Lower lobe of right lung (tissue), 2 donors: ENCODE data around the gene SENP1. TPM values are rescaled to one million over a fixed set of nuclear protein-coding genes. Genes with fewer than 3 reads are reported as not detected.

Experiments used
- ATAC-seq, 2 donors: fragments of 200-7000 bp; cut with Tn5 transposase; one replicate each; pipeline ENCODE4 v1.9.1; 2020 to 2022; ENCODE audit warnings: mild to moderate bottlenecking in 2 of 2, moderate library complexity in 2 of 2
- DNase-seq: peaks from one replicate; pipeline ENCODE4 v3.0.0-alpha.2; 2020
- H3K27ac ChIP-seq: fragments of 200-600 bp; one replicate; pipeline ENCODE4 v1.8.0; 2022
- H3K27me3 ChIP-seq: fragments of 200-600 bp; one replicate; pipeline ENCODE4 v1.8.0; 2022; ENCODE audit warnings: low read depth
- H3K36me3 ChIP-seq: fragments of 200-600 bp; one replicate; pipeline ENCODE4 v1.8.0; 2022; ENCODE audit warnings: mild to moderate bottlenecking
- H3K4me1 ChIP-seq: fragments of 200-600 bp; one replicate; pipeline ENCODE4 v1.8.0; 2022
- H3K4me3 ChIP-seq: fragments of 200-600 bp; one replicate; pipeline ENCODE4 v1.8.0; 2022; ENCODE audit warnings: mild to moderate bottlenecking
- H3K9me3 ChIP-seq: fragments of 200-600 bp; one replicate; pipeline ENCODE4 v1.8.0; 2022
- CTCF ChIP-seq: fragments of 200-600 bp; IDR thresholded peaks from one replicate; pipeline ENCODE4 v1.8.0; 2022; ENCODE audit warnings: antibody characterized with exemption, mild to moderate bottlenecking
- intact Hi-C: fragments of 100-400 bp; cut with DNase I; formaldehyde crosslinking; loops from one replicate; pipeline ENCODE4 v1.11.0; 2022
- total RNA-seq: library from RNA; stranded (reverse); fragmentation: NEBNext Ultra II Directional; extraction: Animal tissue kit (Norgen Biotek cat#: 25700); gene quantifications from one replicate; pipeline ENCODE4 v1.2.1, GENCODE V29; 2021
- donor health status: DM: no; HTN: yes; CAD: no; lungs with severe emphysema.

SENP1 gene
- total RNA-seq, 1 donor from 2014 or later = 17.2 TPM

GRCh38 chr12:48005001-48005749 lies 100.7 kb downstream of the SENP1 start:
- Histone ChIP-seq H3K4me1 (peaks cover 42% of the 10 kb centered on the region), H3K27me3 (peaks cover 71% of the 10 kb centered on the region), H3K27ac (no peak overlapping the region), H3K9me3 (no peaks in the 10 kb centered on the region), H3K36me3 (no peaks in the 10 kb centered on the region), H3K4me3 (no peak overlapping the region)
- ATAC-seq (no peak), DNase-seq (no peak)
- intact Hi-C loops = no loop called here
- no peak for TF ChIP-seq CTCF

- no peak within 1 kb of the TSS for H3K27ac ChIP-seq
- H3K36me3 ChIP-seq = no peaks in the 10 kb centered on the region
- DNase-seq (no peak), ATAC-seq (peak; percentile 12 to 15)
- peak within 1 kb of the TSS; percentile 43 for H3K4me3 ChIP-seq
- no peaks in the 10 kb centered on the region for H3K9me3 ChIP-seq
- H3K4me1 ChIP-seq = peaks cover 42% of the 10 kb centered on the region
- peaks cover 80% of the 10 kb centered on the region for H3K27me3 ChIP-seq
- no peak for TF ChIP-seq CTCF
- intact Hi-C loops = no loop called here
Observed at GRCh38 chr12:48004053-48004941, 101.6 kb downstream of the SENP1 start, which contains the start of gene COL2A1. Gene COL2A1 (minus strand): TSS chr12:48004476. CDS start chr12:48004321, 155 bp downstream.

GRCh38 chr12:48003226-48004052 lies 102.4 kb downstream of the SENP1 start:
- no peaks in the 10 kb centered on the region for H3K36me3 ChIP-seq
- DNase-seq = no peak

GRCh38 chr12:48002773-48003218 lies 103.1 kb downstream of the SENP1 start:
- Histone ChIP-seq H3K9me3 (no peaks in the 10 kb centered on the region), H3K27me3 (peaks cover 86% of the 10 kb centered on the region), H3K4me1 (peaks cover 42% of the 10 kb centered on the region), H3K4me3 (peak overlapping the region; percentile 55), H3K36me3 (no peaks in the 10 kb centered on the region), H3K27ac (no peak overlapping the region)
- no peak for TF ChIP-seq CTCF
- intact Hi-C loops = no loop called here
- ATAC-seq (peak; percentile 60 to 63), DNase-seq (no peak)

More at GRCh38 chr12:48003226-48004052, 102.4 kb downstream of the SENP1 start:
- Histone ChIP-seq H3K27ac (no peak overlapping the region), H3K4me3 (peak overlapping the region; percentile 43), H3K27me3 (peaks cover 86% of the 10 kb centered on the region), H3K9me3 (no peaks in the 10 kb centered on the region), H3K4me1 (peaks cover 42% of the 10 kb centered on the region)
- TF ChIP-seq CTCF = no peak
- ATAC-seq = no peak
- intact Hi-C loops = no loop called here

- Histone ChIP-seq H3K4me1 (peaks cover 42% of the 10 kb centered on the region), H3K27ac (no peak overlapping the region), H3K4me3 (peak overlapping the region; percentile 55), H3K36me3 (no peaks in the 10 kb centered on the region), H3K27me3 (peaks cover 86% of the 10 kb centered on the region), H3K9me3 (no peaks in the 10 kb centered on the region)
- no peak for ATAC-seq
- intact Hi-C loops = no loop called here
- DNase-seq = no peak
- no peak for TF ChIP-seq CTCF
Observed at GRCh38 chr12:48002414-48002730, 103.5 kb downstream of the SENP1 start.
